HEK293T (cell line): Measurements from ENCODE around the gene KDM8.

Source experiments
- FOXM1 ChIP-seq: fragments of 450-650 bp; IDR thresholded peaks from 2 replicates; pipeline ENCODE4 v1.6.1; 2017; ENCODE audit warnings: mild to moderate bottlenecking, borderline replicate concordance
- TF ChIP-seq, protein P1 (sequence below): fragments of 450-650 bp; IDR thresholded peaks from 2 replicates; pipeline ENCODE4 v1.6.1; 2016

- no peak for TF ChIP-seq FOXM1
- TF ChIP-seq, protein P1, sequence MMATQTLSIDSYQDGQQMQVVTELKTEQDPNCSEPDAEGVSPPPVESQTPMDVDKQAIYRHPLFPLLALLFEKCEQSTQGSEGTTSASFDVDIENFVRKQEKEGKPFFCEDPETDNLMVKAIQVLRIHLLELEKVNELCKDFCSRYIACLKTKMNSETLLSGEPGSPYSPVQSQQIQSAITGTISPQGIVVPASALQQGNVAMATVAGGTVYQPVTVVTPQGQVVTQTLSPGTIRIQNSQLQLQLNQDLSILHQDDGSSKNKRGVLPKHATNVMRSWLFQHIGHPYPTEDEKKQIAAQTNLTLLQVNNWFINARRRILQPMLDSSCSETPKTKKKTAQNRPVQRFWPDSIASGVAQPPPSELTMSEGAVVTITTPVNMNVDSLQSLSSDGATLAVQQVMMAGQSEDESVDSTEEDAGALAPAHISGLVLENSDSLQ, result no peak
These were observed 6.3 kb upstream of the KDM8 start for GRCh38 chr16:27197004-27197403.
